AG04449 (cell line): Measurements from ENCODE around the gene DACH1.

Experiments
- CTCF ChIA-PET: fragments of 350-600 bp; formaldehyde crosslinking; extraction: SDS; loops from one replicate; lab custom pipeline; 2021; ENCODE audit warnings: antibody characterized with exemption; lab: Yijun Ruan, JAX
- POLR2A ChIA-PET: fragments of 400-600, 350-600 bp; formaldehyde crosslinking; extraction: SDS; loops from one replicate; lab custom pipeline; 2020; ENCODE audit warnings: antibody characterized with exemption, inconsistent platforms; lab: Yijun Ruan, JAX
- DNase-seq: peaks from one replicate; pipeline ENCODE4 v3.0.0-alpha.2; 2010; ENCODE audit warnings: low read depth, low spot score
- H3K4me3 ChIP-seq: 2 replicates; pipeline ENCODE4 v1.5.1; 2011; ENCODE audit warnings: low read depth, mild to moderate bottlenecking, control low read depth, low read length
- CTCF ChIP-seq: IDR thresholded peaks from one replicate; pipeline ENCODE4 v1.5.1; 2011; ENCODE audit warnings: mild to moderate bottlenecking, moderate library complexity, low read length, control low read depth, inconsistent platforms; ENCODE audit not compliant: insufficient read depth; ENCODE audit errors: missing control alignments

Gene DACH1

DNA sequence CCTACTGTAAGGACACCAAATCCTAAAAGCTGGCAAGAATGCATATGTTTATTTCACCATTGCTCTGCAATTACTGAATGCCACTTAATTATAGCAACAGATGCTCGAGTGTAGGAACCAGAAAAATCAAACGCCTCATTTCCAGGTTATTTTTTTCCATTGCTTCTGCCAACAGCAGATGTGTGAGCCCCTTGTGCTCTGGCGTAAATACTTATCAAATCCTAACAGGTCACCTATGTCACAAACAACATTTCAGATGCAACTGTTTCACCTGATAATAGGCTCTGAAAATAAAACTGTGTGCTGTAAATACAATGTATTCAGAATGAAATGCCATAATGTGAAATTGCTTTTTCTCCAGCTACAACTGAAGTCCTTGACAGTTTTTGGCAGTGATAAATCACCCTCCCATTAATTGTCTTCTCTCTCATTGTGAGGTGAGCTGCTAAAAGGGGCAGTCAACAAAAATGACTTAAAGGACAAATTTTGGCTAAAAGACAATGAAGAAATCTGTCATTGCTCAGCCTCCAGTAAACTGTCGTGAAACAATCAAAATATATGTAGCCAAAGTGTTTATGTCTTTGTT is 344.0 kb downstream of the DACH1 start:
- TF ChIP-seq CTCF = no peak
- DNase-seq = no peak
- ChIA-PET POLR2A (no interaction called here), CTCF (no interaction called here)
- no peak overlapping the region for H3K4me3 ChIP-seq

DNA sequence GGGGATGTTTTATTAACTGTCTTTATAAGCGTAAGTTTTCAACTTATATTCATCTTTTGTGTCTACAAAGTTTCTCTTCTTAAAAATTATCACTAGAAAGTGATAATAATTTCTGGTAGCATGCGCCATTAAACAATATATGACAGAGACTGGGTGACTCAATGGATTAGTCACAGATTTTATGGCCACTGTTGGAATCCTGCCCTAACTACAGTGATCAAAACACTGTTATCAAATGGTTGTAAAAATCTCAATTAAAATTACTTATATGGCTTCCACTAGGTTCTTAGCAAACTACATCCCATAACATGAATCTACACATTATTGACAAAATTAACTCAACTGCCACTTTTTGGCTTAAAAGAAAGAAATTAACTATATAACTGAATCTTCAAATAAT is 350.0 kb downstream of the DACH1 start:
- TF ChIP-seq CTCF = no peak
- no peak for DNase-seq
- H3K4me3 ChIP-seq = no peak overlapping the region
- ChIA-PET POLR2A (no interaction called here), CTCF (no interaction called here)

GRCh38 chr13:71516521-71516920 is 350.5 kb downstream of the DACH1 start:
- no peak for TF ChIP-seq CTCF
- CTCF ChIA-PET = no interaction called here
- no peak overlapping the region for H3K4me3 ChIP-seq
- POLR2A ChIA-PET = no interaction called here
- DNase-seq = no peak

- ChIA-PET POLR2A (no interaction called here), CTCF (no interaction called here)
- H3K4me3 ChIP-seq = no peak overlapping the region
- TF ChIP-seq CTCF = no peak
- DNase-seq = no peak
Measured at GRCh38 chr13:71515744-71516038, 351.3 kb downstream of the DACH1 start.

DNA sequence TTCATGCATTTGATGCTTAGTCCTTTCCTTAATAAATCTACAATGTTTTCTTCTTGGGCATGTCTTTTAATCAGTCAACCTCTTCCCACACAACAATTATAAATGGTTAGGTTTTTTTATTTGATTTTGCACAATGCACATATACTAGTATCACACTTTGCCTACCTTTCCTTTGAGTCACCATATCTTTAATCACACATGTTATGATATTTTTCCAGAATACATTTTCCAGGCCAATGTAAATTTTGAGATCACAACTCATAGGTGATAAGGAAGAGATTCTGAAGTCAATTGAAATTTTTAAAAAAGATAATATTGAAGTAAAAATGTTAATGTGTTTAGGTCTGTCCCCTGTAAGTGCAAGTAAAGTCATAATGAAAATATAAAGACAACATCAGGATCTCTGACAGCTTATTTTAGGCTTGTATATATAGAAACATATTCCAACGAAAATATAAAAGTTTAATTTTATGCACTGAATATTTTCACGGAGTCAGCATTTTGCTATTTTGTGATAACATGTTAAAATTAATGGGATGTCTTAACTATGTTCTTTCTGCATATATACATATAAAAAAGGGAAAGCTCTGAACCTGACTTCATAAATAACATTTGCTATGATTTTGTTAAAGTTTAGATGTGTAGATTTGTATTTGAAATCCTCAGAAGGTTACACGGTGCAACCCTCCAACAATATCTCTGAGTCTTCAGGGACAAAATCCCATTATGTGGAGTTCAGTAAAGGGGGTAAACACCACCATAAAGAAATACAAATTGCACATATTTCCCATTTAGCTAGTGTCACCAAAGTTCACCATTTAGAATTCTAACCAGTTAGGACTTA is 351.9 kb downstream of the DACH1 start:
- no peak for DNase-seq
- ChIA-PET POLR2A (no interaction called here), CTCF (no interaction called here)
- no peak overlapping the region for H3K4me3 ChIP-seq
- no peak for TF ChIP-seq CTCF

DNA sequence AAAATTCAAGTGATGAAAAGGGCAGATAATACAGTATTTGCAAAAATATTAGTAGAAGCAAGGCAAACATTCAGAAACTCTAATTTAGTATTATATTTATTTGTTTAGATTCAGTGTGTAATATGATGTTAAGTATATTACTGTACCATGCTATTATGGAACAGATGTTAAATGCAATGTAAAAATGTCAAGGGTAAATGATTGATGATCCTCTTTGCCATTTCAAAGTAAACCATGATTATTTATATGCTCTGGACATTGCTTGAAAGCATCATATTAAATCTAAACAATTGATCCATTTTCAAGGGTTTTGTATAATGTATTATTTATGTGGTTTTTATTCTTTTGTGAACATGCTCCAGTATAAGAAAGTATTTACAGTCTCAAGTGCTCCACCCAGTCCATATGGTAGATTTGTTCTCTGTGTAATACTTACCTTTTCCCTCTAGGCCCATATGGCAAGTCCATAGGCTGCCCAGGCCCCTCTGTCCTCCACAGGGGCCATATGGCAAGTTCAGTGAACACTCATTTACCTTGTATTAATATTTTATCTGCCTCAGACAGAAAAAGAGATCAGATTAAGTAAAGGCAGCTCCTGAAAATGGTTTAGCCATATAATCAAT is 353.5 kb downstream of the DACH1 start:
- POLR2A ChIA-PET = no interaction called here
- DNase-seq = no peak
- no peak for TF ChIP-seq CTCF

More for the DNA sequence above, 353.5 kb downstream of the DACH1 start:
- CTCF ChIA-PET = no interaction called here
- H3K4me3 ChIP-seq = no peak overlapping the region
